NCI-H2196 (cell line): ENCODE results near the gene ABCC8.
"Not testable (repeated sequence)": the region's sequence is repeated elsewhere in the genome, so short reads cannot be mapped to it uniquely, and the experiment has no call there.

Experiments used
- DNase-seq: peaks from one replicate; lab custom pipeline; 2025; ENCODE audit not compliant: unreplicated experiment; lab: John Stamatoyannopoulos, UW

Gene ABCC8

GRCh38 chr11:17431139-17431538 lies 45.5 kb downstream of the ABCC8 start:
- no peak for DNase-seq

- DNase-seq: no peak
These were observed 46.0 kb downstream of the ABCC8 start for GRCh38 chr11:17430616-17431015.

DNA sequence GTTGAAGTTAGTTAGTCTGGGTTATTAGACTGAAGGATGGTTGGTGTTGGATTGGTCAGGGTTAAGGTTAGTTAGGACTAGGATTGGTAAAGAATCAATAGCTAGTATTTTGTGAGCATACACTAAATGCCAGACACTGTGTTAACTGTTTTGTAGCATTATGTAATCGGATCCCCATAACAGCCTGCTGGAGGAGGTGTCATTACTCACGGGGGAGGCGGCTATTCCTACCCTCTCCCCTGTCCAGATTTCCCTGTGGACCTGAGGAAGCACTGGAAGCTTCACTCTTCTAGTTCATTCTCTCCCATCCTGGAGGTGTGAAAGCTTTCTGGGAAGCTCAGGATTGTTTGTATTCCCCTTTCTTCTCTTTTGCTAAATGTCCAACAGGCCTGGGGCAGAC lies 47.7 kb downstream of the ABCC8 start:
- DNase-seq: no peak

- no peak for DNase-seq
These were observed 48.4 kb downstream of the ABCC8 start for GRCh38 chr11:17428261-17428660.

GRCh38 chr11:17426233-17426632 lies 50.4 kb downstream of the ABCC8 start:
- not testable (repeated sequence) for DNase-seq

- DNase-seq: no peak
These were observed 52.9 kb downstream of the ABCC8 start for GRCh38 chr11:17423533-17424310.

DNA sequence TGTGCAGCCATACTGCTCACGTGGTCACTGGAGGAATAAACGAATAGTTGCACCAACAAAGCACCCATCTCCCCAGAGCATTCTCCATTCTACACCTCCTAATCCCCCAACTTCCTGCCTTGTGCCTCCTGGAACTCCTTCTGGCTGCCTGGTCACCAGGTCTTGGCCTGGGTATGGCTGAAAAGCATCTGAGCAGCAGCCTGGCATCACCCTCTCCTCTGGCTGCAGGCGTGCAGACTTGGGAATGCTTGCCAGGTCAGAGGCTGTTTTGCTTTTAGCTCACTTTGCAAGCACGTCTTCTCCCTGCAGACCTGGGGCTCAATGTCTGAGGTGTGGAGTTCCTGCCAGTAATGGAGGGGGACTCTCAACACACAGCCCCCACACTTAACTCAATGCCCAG lies 54.9 kb downstream of the ABCC8 start:
- no peak for DNase-seq

- no peak for DNase-seq
These were observed 58.1 kb downstream of the ABCC8 start for GRCh38 chr11:17418444-17419081.

DNA sequence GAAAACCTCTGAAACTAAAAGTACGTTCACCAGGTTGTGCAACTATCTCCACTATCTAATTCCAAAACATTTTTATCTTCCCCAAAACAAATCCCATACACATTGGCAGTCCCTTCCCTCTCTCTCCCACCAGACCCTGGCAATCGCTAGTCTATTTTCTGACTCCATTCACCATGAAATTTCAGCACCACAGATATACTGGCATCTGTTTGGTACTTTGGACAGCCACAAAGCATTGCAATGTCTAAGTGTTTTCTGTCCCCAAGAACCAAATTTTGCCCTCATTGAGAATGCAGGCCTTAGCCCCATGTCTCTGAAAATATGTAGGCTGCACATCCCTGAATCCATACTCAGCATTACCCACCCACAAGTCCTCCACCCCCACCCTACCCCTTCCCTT lies 60.2 kb downstream of the ABCC8 start:
- DNase-seq: no peak

GRCh38 chr11:17415523-17416104 lies 61.0 kb downstream of the ABCC8 start:
- no peak for DNase-seq

GRCh38 chr11:17414992-17415391 lies 61.7 kb downstream of the ABCC8 start:
- no peak for DNase-seq

DNA sequence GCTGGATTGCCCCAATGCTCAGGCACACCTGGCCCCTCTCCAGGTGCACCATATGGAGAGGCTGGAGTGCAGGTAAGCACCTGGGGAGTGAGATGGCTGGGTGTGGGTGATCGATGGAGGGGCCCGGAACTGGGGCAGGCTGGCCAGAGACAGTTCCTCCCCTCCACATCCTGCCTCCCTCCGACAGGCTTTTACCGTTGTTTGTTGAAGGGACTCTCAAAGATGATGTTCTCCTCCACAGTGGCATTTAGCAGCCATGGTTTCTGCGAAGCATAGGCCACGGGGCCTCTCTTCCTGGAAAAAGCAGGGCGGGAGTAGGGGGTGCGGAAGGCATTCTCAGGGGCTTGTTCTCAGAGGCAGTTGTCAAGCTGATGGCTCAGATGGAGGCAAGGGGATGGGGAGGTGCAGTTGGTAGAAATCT lies 62.3 kb downstream of the ABCC8 start:
- no peak for DNase-seq

- DNase-seq: peak; percentile 65
These were observed 63.0 kb downstream of the ABCC8 start for GRCh38 chr11:17413414-17414316.

DNA sequence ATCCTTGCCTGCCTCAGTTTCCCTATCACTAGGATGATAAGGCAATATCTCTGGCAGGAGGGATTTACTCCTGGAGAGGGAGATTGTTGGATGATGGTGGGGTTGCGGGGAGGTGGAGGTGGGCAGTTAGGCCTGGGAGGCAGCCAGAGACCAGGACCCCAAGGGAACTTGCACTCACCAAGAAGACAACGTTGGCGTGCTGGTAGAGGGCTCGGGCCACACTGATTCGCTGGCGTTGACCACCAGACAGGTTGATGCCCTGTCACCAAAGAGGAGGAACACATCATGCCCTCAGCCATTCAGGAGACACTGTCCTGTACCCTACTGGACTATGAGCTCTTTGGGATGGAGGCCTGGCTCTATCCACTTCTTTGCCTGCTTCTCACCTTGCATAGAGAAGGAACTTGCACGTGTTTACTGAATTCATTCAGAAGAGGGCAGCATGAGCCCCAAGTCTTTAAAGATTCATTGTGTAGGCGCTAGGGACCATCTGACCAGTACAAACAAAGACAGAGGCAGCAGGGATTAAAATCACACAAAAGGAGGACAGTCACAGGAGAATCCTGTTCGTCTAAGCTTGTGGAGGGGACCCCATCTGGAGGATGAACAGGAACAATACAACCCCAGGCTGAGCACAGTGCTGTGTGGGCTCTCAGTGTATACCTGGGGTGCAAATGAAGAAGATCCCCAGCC lies 64.0 kb downstream of the ABCC8 start:
- no peak for DNase-seq

- no peak for DNase-seq
These were observed 65.2 kb downstream of the ABCC8 start for GRCh38 chr11:17411418-17411817.

DNA sequence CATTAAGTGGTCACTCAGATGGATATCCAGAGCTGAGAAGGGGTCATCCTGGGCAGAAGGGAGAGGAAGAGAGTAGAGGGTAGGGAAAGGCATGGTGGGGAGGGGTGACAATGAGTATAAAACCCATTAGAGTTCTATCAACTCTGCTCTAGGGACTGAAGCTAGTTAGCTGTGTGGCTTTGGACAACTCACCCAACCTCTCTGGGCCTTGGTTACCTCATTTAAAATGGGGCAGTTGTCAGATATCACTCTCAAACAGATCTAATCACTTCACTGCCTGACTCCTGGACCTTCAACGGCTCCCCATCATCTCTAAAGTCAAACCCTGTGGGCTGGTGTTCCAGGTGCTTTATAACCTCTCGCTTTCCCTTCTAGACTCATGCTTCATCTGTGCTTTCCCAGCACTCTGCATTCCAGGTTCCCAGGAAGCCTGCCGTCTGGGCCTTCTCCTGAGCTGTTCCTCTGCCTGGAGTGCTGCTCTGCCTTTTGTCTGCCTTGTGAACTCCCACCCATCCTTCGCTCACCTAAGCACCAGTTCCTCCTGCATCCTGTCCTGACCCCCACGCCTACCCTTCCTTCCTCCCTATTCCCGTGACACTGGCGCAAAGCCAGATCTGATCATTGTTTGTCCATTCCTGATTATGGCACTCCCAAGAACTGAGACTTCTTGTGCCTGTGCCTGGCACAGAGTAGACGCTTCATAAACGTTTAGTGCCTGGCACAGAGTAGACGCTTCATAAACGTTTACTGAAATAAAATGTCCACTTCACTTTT lies 65.9 kb downstream of the ABCC8 start:
- DNase-seq: no peak

- DNase-seq: no peak
These were observed 68.0 kb downstream of the ABCC8 start for GRCh38 chr11:17408641-17409040.

- DNase-seq: no peak
These were observed 68.6 kb downstream of the ABCC8 start for GRCh38 chr11:17408026-17408425.

GRCh38 chr11:17407575-17407974 lies 69.1 kb downstream of the ABCC8 start:
- DNase-seq: no peak

GRCh38 chr11:17406818-17407149 lies 69.9 kb downstream of the ABCC8 start:
- DNase-seq: no peak
